Ammon's horn (tissue), 1 donor: ENCODE measurements around the gene MACF1.
"Not testable (repeated sequence)": the region's sequence is repeated elsewhere in the genome, so short reads cannot be mapped to it uniquely, and the experiment has no call there.

Experiments used
- DNase-seq: peaks from one replicate; pipeline ENCODE4 v3.0.0-alpha.2; 2016; ENCODE audit warnings: low spot score

The MACF1 gene

GRCh38 chr1:39517936-39518335, 313.4 kb downstream of the MACF1 start:
- not testable (repeated sequence) for DNase-seq

- not testable (repeated sequence) for DNase-seq
Measured at GRCh38 chr1:39519376-39519775, 314.9 kb downstream of the MACF1 start.

DNA sequence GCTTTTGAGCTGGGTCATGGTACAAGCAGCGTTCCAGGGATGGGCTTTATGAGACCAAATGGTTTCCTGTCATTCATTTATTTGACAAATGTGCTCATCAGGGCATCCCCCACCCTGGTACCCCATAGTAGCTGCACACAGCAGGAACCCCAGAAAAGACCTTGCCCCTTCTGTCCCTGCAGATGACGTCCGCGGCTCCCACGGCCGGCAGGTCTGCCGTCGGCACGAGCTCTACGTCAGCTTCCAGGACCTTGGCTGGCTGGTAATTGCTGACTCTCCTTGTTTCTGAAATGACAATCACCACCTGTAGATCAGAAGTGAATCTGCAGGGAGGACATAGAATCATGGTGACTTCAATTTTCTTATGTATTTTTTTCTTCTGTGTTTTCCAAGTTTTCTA, 317.7 kb downstream of the MACF1 start:
- DNase-seq = not testable (repeated sequence)

DNA sequence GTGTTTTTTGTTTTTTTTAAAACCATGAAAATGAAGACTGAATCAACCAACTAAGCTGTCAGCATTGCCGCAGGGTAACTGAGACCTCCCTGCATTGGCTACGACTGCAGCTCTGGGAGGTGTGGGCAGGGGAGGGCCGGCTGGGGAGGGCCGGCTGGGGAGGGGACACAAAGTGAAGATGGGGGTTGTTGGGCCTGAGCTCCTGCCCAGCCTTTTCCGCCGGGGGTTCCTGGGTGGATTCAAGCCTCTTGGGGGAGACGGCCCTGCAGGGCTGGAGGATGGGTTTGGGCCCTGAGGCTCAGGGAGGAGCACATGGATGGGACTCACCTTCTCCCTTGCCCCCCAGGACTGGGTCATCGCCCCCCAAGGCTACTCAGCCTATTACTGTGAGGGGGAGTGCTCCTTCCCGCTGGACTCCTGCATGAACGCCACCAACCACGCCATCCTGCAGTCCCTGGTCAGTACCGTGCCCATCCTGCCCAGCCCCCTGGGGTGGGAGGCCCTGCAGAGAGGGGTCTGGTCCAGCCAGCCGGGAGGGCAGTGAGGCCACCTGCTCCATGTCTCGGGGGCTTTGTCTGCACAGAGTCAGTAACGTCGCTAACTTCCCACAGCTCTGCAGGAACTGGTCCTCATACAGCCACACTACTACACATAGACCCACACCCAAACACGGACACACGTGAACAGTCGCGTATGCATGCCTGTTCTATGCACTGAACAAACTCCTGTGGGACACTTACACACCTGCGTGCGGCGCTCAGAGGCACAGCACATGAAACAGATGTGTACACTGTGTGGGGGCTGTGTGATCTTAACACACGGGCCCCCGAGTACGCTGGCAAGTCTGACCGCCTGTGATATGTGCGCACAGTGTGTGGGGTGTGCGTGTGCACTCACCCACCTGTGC, 318.4 kb downstream of the MACF1 start:
- no peak for DNase-seq

DNA sequence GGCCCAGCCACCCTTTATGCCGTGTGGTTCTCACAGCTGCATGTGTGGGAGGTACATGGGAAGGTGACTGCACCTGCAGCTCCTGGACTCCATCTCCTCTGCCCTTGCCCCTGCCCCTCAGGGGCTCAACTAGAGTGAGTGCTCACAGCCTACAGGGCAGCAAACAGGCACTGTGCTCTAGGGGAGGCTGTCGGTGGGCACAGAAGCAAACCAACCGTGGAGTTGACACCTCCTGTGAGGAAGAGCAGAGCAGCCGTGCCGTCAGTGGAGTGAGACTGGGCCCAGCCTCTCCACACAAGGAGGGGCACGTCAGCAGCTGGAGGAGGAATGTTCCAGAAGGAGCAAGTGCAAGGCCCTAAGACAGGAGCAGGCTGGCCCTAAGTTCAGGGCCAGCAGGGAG, 319.7 kb downstream of the MACF1 start:
- DNase-seq = no peak

GRCh38 chr1:39524591-39525365, 320.3 kb downstream of the MACF1 start:
- no peak for DNase-seq

DNA sequence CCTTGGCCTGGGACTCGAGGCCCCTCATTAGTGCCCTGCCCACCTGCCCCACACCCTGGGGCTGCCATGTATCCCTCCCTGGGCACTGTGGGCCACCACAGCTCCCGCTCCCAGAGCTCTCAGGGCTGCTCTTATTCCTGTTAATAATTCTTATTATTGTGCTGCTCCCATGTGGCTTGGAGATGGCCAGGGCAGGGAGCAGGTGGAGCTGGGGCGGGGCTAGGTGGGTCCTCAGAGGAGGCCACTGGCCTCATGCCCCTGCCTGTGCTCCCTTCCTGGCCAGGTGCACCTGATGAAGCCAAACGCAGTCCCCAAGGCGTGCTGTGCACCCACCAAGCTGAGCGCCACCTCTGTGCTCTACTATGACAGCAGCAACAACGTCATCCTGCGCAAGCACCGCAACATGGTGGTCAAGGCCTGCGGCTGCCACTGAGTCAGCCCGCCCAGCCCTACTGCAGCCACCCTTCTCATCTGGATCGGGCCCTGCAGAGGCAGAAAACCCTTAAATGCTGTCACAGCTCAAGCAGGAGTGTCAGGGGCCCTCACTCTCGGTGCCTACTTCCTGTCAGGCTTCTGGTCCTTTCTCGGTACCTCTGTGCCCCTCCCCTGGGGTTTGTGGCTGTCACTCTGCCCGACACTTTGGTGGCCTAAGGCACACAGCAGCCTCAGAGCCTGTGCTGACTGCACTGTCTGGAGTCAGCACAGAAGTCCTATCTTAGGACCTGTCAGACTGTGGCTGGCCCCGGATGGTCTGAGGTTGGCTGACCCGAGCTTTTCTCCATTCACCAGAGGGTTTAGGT, 321.1 kb downstream of the MACF1 start:
- DNase-seq = no peak

GRCh38 chr1:39526466-39527189, 322.1 kb downstream of the MACF1 start:
- no peak for DNase-seq

DNA sequence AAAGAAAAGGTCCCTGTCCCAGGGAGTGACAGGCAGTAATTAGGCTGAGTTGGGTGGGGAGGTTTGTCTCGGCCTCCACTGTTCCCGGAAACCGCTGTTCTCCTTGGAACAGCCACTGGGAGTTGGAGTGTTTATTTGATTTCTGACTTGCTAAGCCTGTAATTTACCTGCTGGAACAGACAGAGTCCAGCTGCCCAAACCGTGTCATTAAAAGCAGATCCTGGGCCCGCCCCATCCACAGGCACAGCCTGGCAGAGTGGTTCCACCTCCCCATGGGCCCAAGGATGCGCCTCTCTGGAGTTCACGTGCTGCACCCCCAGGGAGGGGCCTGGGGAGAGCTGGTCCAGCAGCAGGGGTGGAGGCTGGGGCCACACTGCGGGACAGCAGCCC, 322.7 kb downstream of the MACF1 start:
- not testable (repeated sequence) for DNase-seq

- no peak for DNase-seq
Measured at GRCh38 chr1:39528082-39528481, 323.6 kb downstream of the MACF1 start.

- DNase-seq = no peak
Measured at GRCh38 chr1:39529901-39530535, 325.5 kb downstream of the MACF1 start.

GRCh38 chr1:39531526-39531925, 327.0 kb downstream of the MACF1 start:
- no peak for DNase-seq

GRCh38 chr1:39533442-39533841, 328.9 kb downstream of the MACF1 start:
- no peak for DNase-seq
